Left ventricle myocardium superior (tissue), 1 donor: ENCODE measurements around the gene SLC40A1. TPM values are rescaled to one million over a fixed set of nuclear protein-coding genes. Genes with fewer than 3 reads are reported as not detected.

ENCODE experiments used
- ATAC-seq: fragments of 200-7000 bp; cut with Tn5 transposase; one replicate; pipeline ENCODE4 v1.9.1; 2020; ENCODE audit warnings: mild to moderate bottlenecking, moderate library complexity
- DNase-seq: peaks from one replicate; pipeline ENCODE4 v3.0.0-alpha.2; 2020
- intact Hi-C: fragments of 100-400 bp; cut with micrococcal nuclease; formaldehyde crosslinking; loops from one replicate; pipeline ENCODE4 v1.11.0; 2022
- total RNA-seq: library from RNA; stranded (reverse); fragmentation: NEBNext Ultra II Directional; extraction: Animal tissue kit (Norgen Biotek cat#: 25700); gene quantifications from one replicate; pipeline ENCODE4 v1.2.1, GENCODE V29; 2021
- donor health status: DM: no; HTN: yes; CAD: no; lungs with severe emphysema.

Gene SLC40A1
- total RNA-seq, 1 donor from 2014 or later = 57.5 TPM

DNA sequence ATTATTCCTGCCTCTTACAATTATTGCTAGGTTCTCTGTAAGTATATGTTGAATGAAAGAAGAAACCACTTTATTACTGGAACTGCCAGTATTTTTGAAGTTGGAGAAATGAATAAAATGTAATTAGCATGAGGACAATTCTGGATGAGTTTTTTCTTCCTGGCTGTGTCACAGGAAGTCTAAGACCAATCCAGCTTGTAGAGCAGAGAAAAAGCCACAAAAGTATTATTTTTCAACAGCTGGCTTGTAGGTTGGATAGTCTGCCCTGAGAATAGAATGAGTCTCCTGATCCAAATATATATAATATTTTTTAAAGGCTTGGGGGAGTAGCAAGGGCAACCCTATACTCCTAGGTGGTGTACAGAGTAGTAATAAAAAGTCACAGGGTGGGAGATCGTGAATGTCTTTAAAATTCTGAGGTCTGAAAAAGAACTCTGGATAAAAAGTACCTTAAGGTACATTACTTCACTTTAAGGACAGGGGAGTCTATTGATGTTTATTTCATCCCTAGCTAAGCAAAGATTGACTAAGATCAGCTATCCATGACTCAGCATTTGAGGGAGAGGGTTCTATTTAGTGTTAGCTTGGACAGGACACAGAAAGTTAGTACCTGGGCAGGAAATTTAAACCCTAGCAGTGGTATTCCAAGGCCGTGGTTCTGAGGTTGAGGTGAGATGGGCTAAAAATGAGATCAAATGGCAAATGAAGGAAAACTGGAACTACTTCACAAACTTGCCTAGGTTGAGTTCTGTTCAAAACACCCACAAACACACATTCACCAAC is 31.7 kb downstream of the SLC40A1 start:
- DNase-seq (no peak), ATAC-seq (peak; percentile 33)
- intact Hi-C loops = no loop called here

DNA sequence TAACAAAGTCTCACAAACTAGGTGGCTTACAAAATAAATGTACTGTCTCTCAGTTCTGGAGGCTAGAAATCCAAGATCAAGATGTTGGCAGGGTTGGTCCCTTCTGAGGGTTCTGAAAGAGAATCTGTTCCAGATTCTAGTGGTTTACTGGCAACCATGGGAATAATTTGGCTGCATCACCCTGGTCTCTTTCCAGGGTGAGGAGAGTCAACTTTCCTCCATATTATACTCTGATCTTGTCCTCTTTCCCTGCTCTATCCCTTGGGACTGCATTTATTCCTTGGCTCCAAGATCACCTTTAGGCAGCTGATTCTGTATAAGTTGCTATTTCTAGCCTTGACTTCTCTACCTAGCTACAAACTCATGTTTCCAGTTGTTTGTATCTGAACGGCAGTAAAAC is 35.2 kb downstream of the SLC40A1 start:
- ATAC-seq = peak; percentile 73
- intact Hi-C loops = no loop called here

DNA sequence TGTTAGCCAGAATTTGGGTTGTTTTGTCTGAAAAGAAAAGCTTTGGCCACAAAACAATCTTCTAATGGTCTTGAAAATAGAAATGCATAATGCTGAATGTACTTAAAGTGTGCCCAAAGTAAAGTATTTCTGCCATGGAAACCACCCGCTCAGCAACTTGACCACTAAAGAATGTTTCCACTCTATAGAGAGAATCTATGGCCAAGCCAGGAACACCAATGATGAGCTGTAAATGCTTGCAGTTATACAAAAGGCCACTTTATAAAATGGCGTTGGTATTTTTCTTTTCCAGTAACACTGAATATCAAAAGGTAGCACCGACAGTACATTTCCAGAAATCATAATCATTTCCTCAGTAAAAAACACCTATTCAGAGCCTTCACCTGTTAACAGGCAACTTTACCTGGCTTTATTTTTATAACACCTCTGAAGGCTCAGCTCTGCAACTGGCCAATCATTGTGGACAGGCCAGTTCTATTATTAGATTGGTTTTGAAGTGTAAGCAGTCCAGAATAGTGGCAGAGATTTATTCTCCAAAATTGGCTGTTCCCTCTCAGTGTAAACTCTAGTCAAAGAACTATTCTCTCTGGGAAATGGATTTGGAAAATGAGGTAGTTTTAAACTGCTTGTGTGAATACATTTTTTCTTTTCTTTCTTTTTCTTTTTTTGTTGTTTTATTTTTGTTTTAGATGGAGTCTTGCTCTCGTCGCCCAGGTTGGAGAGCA is 36.1 kb downstream of the SLC40A1 start:
- intact Hi-C loops = no loop called here
- DNase-seq = no peak
- ATAC-seq = peak; percentile 74

More for the DNA sequence above, 35.2 kb downstream of the SLC40A1 start:
- DNase-seq = no peak

DNA sequence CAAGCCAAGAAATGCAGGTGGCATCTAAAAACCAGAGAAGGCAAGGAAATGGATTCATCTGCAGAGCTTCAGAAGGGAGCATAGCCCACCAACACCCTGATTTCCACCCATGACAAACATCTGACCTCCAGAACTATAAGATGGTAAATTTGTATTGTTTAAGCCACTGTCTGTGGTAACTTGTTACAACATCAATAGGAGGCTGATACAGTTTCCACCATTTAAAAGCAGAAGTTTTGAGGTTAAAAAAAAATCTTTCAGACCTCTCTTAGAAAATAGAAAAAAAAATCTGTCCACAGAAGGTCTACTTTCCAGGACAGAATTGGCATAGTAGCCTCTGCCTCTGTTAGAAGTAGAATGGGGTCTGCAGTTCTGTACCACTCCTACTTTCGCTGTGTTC is 37.2 kb downstream of the SLC40A1 start:
- no peak for DNase-seq
- ATAC-seq = no peak
- intact Hi-C loops = no loop called here

GRCh38 chr2:189542145-189542882 is 38.3 kb downstream of the SLC40A1 start:
- intact Hi-C loops = no loop called here
- ATAC-seq (no peak), DNase-seq (no peak)

GRCh38 chr2:189541591-189541990 is 39.0 kb downstream of the SLC40A1 start:
- no peak for ATAC-seq
- DNase-seq = no peak
- intact Hi-C loops = no loop called here

DNA sequence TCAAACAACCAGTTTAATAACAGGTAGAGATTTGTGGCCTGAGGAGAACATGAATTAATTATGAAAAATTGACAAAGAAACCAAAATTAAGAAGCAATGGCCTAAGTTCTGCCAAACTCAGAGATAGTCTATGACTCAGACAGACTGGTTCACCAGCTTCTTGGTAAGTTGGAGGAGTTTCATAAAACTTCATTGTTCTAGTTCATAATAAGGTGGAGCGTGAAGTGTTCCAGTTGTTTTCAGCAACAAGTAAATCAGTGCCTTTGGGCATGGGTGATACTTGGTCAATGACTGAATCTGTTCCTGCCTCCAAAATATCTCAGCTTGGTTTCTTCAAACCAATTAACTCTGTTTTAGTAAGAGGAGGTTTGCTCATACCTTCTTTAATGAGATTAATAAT is 40.0 kb downstream of the SLC40A1 start:
- DNase-seq (no peak), ATAC-seq (no peak)
- intact Hi-C loops = no loop called here

- no peak for DNase-seq
- intact Hi-C loops = no loop called here
- no peak for ATAC-seq
Observed at GRCh38 chr2:189538402-189538801, 42.2 kb downstream of the SLC40A1 start.

DNA sequence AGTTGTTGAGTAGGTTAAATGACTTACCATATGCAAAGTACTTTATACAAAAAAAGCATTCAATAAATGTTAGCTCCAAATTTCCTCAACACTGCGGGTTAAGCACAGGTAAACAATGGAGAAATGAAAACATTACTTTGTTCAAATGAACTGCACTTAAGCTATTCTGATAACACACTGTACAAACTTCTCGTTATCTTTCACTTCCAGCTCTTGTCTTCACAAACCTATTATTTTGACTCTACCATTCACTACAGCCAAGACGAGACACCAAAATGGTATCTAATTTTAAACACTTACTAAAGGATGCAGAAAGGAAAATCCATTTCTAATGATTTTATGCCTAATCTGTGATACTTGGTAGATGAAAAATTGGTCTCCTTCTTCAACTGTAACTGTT is 43.8 kb downstream of the SLC40A1 start:
- DNase-seq = no peak
- no peak for ATAC-seq
- intact Hi-C loops = no loop called here

DNA sequence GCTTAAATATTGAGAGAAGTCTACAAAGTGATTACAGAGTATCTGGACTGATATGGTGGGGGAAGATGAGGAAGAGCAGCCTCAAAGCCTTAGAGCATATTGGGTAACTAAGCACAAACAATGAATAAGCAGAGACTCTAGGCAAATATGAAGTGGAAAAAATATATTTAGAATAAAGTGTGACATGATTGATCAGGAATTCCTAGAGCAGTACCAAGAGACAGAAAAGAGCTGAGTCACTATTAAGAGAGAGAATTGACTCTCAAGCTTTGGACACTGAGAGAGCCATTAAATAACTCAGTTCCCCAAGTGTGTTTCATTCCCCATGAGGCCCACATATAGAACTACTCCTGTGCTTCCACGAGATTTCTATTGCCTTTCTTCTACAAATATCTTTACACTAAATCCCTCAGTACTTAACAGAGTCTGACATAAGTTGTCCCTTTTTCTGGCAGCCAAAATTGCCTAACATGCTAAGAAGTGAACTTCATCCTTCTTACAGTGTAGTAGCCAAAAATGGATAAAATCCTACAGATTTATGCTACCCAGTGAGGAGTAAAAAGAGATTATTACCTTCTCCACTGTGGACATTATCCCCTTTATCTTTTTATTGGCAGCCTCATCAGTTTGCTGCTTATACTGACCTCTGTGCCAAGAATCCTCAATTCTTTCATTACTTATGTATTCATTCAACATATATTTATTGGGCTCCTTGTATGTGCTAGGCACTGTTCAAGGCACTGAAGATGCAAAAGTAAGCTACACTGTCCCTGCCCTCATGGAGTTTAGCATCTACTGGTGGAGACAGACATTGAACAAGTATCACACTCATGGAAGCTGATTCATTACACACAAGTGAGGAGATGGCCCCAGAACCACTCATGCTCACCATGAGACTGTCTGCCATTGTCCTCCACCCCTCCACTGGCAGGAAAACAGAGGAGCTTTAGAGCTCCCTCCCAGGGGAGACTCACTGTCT is 45.4 kb downstream of the SLC40A1 start:
- ATAC-seq (peak; percentile 75), DNase-seq (no peak)
- intact Hi-C loops = no loop called here

- ATAC-seq (peak; percentile 36), DNase-seq (no peak)
- intact Hi-C loops = no loop called here
Observed at GRCh38 chr2:189533288-189534035, 47.1 kb downstream of the SLC40A1 start.

- intact Hi-C loops = no loop called here
- ATAC-seq (peak; percentile 11), DNase-seq (no peak)
Observed at GRCh38 chr2:189530965-189531637, 49.5 kb downstream of the SLC40A1 start.

DNA sequence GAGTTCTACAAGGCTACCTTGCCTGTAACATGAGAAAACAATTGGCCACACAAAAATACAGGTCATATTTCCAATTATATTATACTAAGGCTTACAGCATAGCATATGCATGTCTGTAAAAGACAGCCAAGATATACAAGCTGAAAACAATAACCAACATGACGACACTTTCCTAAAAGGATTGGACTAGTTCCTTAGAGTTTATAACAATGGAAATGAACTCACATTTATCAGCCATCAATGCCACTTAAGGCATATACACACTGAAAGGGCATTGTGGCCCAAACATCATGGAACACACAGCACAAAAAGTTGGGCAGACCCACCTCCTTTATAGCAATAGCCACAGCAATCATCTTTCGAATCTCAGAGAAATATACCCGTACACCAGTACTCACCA is 52.0 kb downstream of the SLC40A1 start:
- ATAC-seq (no peak), DNase-seq (no peak)
- intact Hi-C loops = no loop called here

- intact Hi-C loops = no loop called here
- DNase-seq (no peak), ATAC-seq (no peak)
Observed at GRCh38 chr2:189527812-189528592, 52.6 kb downstream of the SLC40A1 start.

GRCh38 chr2:189527041-189527750 is 53.4 kb downstream of the SLC40A1 start:
- intact Hi-C loops = no loop called here
- ATAC-seq = peak; percentile 19
- DNase-seq = no peak

- DNase-seq (no peak), ATAC-seq (no peak)
- intact Hi-C loops = no loop called here
Observed at GRCh38 chr2:189526241-189526640, 54.3 kb downstream of the SLC40A1 start.
